CD4-positive, alpha-beta memory T cell (primary cell): ENCODE data around the gene AGPAT1. TPM values are rescaled to one million over a fixed set of nuclear protein-coding genes. Genes with fewer than 3 reads are reported as not detected.

Experiments
- CTCF ChIA-PET: fragments of 350-600 bp; sonication (Branson Sonifier 250); formaldehyde crosslinking; loops from one replicate; lab custom pipeline; 2021; ENCODE audit warnings: inconsistent platforms; ENCODE audit not compliant: partially characterized antibody; lab: Charles Lee
- POLR2A ChIA-PET: fragments of 350-600 bp; sonication (Branson Sonifier 250); formaldehyde crosslinking; loops from one replicate; lab custom pipeline; 2021; ENCODE audit not compliant: partially characterized antibody; lab: Charles Lee
- DNase-seq, 5 donors: peaks; one replicate each; pipeline versions ENCODE4 v3.0.0 to v3.0.0-alpha.2; 2020 to 2022; ENCODE audit warnings: mixed read lengths in 1 of 5
- H3K27ac ChIP-seq: one replicate; pipeline ENCODE4 v1.7.0; 2013; ENCODE audit warnings: low read depth, low read length
- H3K27me3 ChIP-seq: 2 replicates; pipeline ENCODE4 v1.7.0; 2013; ENCODE audit warnings: mild to moderate bottlenecking, low read length, moderate library complexity; ENCODE audit not compliant: insufficient read depth
- H3K36me3 ChIP-seq: 2 replicates; pipeline ENCODE4 v1.7.0; 2013; ENCODE audit warnings: mild to moderate bottlenecking, low read length, moderate library complexity; ENCODE audit not compliant: insufficient read depth
- H3K4me1 ChIP-seq: 2 replicates; pipeline ENCODE4 v1.7.0; 2013; ENCODE audit warnings: mild to moderate bottlenecking, low read length, moderate library complexity; ENCODE audit not compliant: insufficient read depth
- H3K4me3 ChIP-seq, 2 donors: one replicate each; pipeline ENCODE4 v1.7.0; 2013; ENCODE audit warnings: low read length in 2 of 2, mild to moderate bottlenecking in 1 of 2
- H3K9me3 ChIP-seq, 2 donors: one replicate each; pipeline ENCODE4 v1.7.0; 2013; ENCODE audit warnings: low read length in 2 of 2, control low read depth in 1 of 2; ENCODE audit not compliant: control insufficient read depth in 1 of 2
- H3K27ac Mint-ChIP-seq, 7 donors: one replicate each; pipeline ENCODE4 v1.8.0; 2020 to 2021; ENCODE audit warnings: mixed read lengths in 7 of 7, mild to moderate bottlenecking in 6 of 7, inconsistent platforms in 3 of 7, moderate library complexity in 3 of 7
- H3K27me3 Mint-ChIP-seq, 2 donors: one replicate each; pipeline ENCODE4 v1.8.0; 2020 to 2021; ENCODE audit warnings: mixed read lengths in 2 of 2
- H3K36me3 Mint-ChIP-seq, 2 donors: one replicate each; pipeline ENCODE4 v1.8.0; 2020 to 2021; ENCODE audit warnings: mixed read lengths in 2 of 2, inconsistent platforms in 1 of 2, mild to moderate bottlenecking in 1 of 2
- H3K4me1 Mint-ChIP-seq, 4 donors: one replicate each; pipeline ENCODE4 v1.8.0; 2020 to 2021; ENCODE audit warnings: mixed read lengths in 4 of 4, mild to moderate bottlenecking in 1 of 4
- H3K4me3 Mint-ChIP-seq, 8 donors: one replicate each; pipeline ENCODE4 v1.8.0; 2020 to 2021; ENCODE audit warnings: mixed read lengths in 8 of 8, mild to moderate bottlenecking in 7 of 8, moderate library complexity in 6 of 8, inconsistent platforms in 3 of 8
- H3K9me3 Mint-ChIP-seq, 8 donors: one replicate each; pipeline ENCODE4 v1.8.0; 2020 to 2021; ENCODE audit warnings: mixed read lengths in 8 of 8, mild to moderate bottlenecking in 5 of 8, inconsistent platforms in 3 of 8, moderate library complexity in 1 of 8
- intact Hi-C: fragments of 100-400 bp; cut with micrococcal nuclease; formaldehyde crosslinking; loops from one replicate; pipeline ENCODE4 v1.15.1; 2023
- microRNA-seq: library from miRNA; unstranded; fragments of <30 nt; microRNA quantifications from one replicate; pipeline ENCODE4 v1.2.0, GENCODE V29; 2021; ENCODE audit warnings: borderline replicate concordance, borderline number of aligned reads, borderline microRNAs expressed, mixed read lengths
- polyA plus RNA-seq, 2 donors: library from polyadenylated mRNA; unstranded; fragments of 300-500 nt; fragmentation: Illumina TruSeq; gene quantifications; one replicate each; pipeline ENCODE4 v1.2.3, GENCODE V29; 2021
- total RNA-seq, 2 experiments: library from RNA; stranded (reverse); gene quantifications; one replicate each; pipeline ENCODE4 v1.2.3, GENCODE V29; 2021

Gene AGPAT1
- total and polyA plus RNA-seq, 4 experiments from 2014 or later: 15.3 to 32.8 (median 24.3) TPM

GRCh38 chr6:32126880-32127279, 49.0 kb downstream of the AGPAT1 start:
- CTCF ChIA-PET: interaction anchor here (5.1 kb wide), 1 partner anchor 8 kb away, joined by 32 read pairs; no protein-coding TSS in a partner anchor
- H3K4me1 Mint-ChIP-seq: peaks cover 35 to 58% (median 48%) of the 10 kb centered on the region in 4 donors
- peaks cover 28 to 49% of the 10 kb centered on the region in 2 donors for H3K36me3 Mint-ChIP-seq
- peak overlapping the region; percentile 97 to 100 (median 99) for H3K4me3 Mint-ChIP-seq
- H3K9me3 Mint-ChIP-seq: peaks cover 0 to 3% (median 0%) of the 10 kb centered on the region in 8 donors
- H3K4me1 ChIP-seq: peaks cover 35% of the 10 kb centered on the region
- peak overlapping the region; percentile 89 to 99 (median 98) for H3K27ac Mint-ChIP-seq
- peak overlapping the region; percentile 83 for H3K27ac ChIP-seq
- DNase-seq: no peak
- H3K4me3 ChIP-seq: peak overlapping the region; percentile 74 to 87
- intact Hi-C loops: no loop called here
- H3K27me3 ChIP-seq: no peaks in the 10 kb centered on the region
- peaks cover 31% of the 10 kb centered on the region for H3K36me3 ChIP-seq
- peaks cover 0 to 2% of the 10 kb centered on the region in 2 donors for H3K27me3 Mint-ChIP-seq
- H3K9me3 ChIP-seq: no peaks in the 10 kb centered on the region
- POLR2A ChIA-PET: interaction anchor here (0.9 to 8.6 kb wide), 8 partner anchors 7 to 155 kb away, joined by 3 to 188 read pairs (median 9); partner anchors contain the start of genes AGPAT1, DXO, GPSM3 and PBX2

GRCh38 chr6:32123681-32124080, 52.2 kb downstream of the AGPAT1 start:
- H3K36me3 Mint-ChIP-seq: peaks cover 51 to 68% of the 10 kb centered on the region in 2 donors
- Histone ChIP-seq H3K27me3 (no peaks in the 10 kb centered on the region), H3K4me3 (no peak overlapping the region), H3K36me3 (peaks cover 56% of the 10 kb centered on the region), H3K9me3 (no peaks in the 10 kb centered on the region), H3K4me1 (peaks cover 31% of the 10 kb centered on the region), H3K27ac (no peak overlapping the region)
- CTCF ChIA-PET: no interaction called here
- DNase-seq: no peak
- peak overlapping the region in 1 of 8 donors; percentile 29 for H3K4me3 Mint-ChIP-seq
- H3K27ac Mint-ChIP-seq: peak overlapping the region in 2 of 7 donors; percentile 5 to 57
- peaks cover 30 to 54% (median 42%) of the 10 kb centered on the region in 4 donors for H3K4me1 Mint-ChIP-seq
- intact Hi-C loops: no loop called here
- H3K27me3 Mint-ChIP-seq: no peaks in the 10 kb centered on the region
- POLR2A ChIA-PET: interaction anchor here (0.6 kb wide), 2 partner anchors 52 to 312 kb away, joined by 3 read pairs; partner anchors contain the start of gene AGPAT1
- no peaks in the 10 kb centered on the region for H3K9me3 Mint-ChIP-seq

DNA sequence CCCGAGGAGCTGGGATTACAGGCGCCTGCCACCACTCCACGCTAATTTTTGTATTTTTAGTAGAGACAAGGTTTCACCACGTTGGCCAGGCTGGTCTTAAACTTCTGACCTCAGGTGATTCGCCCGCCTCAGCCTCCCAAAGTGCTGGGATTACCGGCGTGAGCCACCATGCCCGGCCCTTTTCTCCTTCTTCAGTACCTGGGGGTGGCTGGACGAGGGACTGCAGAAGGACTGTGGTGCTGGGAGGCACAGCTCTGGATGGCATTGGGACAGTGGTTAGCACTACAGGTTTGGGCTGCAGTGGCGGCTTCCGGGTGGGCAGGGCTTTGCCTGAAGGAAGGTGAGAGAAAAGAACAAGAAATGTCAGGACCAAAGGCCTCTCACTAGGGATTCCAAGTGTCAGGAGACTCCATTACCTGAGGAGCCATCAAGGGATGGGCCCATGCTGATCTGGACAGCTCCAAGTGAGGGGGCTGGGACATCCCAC, 55.3 kb downstream of the AGPAT1 start:
- DNase-seq: no peak
- Histone ChIP-seq H3K27me3 (no peaks in the 10 kb centered on the region), H3K36me3 (peaks cover 74% of the 10 kb centered on the region), H3K27ac (no peak overlapping the region), H3K4me3 (no peak overlapping the region), H3K9me3 (no peaks in the 10 kb centered on the region), H3K4me1 (peaks cover 8% of the 10 kb centered on the region)
- H3K27ac Mint-ChIP-seq: no peak overlapping the region
- H3K36me3 Mint-ChIP-seq: peaks cover 47 to 72% of the 10 kb centered on the region in 2 donors
- intact Hi-C loops: no loop called here
- peaks cover 9 to 26% (median 17%) of the 10 kb centered on the region in 4 donors for H3K4me1 Mint-ChIP-seq
- POLR2A ChIA-PET: interaction anchor here (1.6 to 3.5 kb wide), 2 partner anchors 8 to 75 kb away, joined by 9 to 20 read pairs; partner anchors contain the start of genes ATF6B and FKBPL
- H3K4me3 Mint-ChIP-seq: no peak overlapping the region
- H3K9me3 Mint-ChIP-seq: no peaks in the 10 kb centered on the region
- no peaks in the 10 kb centered on the region for H3K27me3 Mint-ChIP-seq
- CTCF ChIA-PET: interaction anchor here (0.7 to 4.3 kb wide), 2 partner anchors 8 to 75 kb away, joined by 3 to 32 read pairs; partner anchors contain the start of genes ATF6B and FKBPL

DNA sequence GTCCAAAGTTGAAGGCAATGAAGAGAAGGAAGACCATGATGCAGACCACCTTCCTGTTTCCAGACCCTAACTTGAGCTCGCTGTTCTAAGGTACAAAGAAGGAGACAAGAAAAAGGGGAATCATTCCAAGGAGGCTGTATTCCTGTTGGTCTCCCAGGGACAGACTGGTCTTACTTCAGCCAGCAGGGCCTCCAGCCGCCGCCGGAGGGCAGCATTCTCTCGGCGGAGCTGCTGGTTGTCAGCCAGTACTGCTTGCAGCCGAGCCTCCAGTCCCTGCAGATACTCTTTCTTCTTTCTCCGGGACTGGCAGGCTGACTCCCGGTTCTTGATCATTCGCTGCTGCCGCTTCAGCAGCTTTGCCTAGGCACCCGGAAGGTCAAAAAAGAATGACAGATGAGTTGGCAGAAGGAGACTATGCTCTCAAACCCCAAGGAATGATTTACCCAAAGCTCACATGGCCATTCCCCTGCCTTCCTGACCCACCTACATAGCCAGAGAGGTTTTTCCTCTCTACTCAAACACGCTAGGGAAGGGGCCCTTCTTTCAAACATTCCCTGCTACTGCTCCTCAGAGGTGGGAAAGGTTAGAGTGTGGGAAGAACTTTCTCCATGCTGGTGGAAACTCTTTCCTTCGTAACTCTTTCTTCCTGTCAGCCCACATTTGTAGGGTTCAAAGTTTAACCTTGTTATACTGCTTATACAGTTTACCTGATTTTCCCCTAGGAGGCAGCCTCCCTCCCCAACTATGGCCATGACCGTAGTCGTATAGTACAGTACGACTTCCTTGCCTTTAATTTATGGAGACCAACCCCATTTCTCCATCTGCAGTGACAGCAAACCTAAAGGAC, 56.9 kb downstream of the AGPAT1 start:
- H3K36me3 Mint-ChIP-seq: peaks cover 39 to 75% of the 10 kb centered on the region in 2 donors
- POLR2A ChIA-PET: interaction anchor here (0.6 to 3.5 kb wide), 8 partner anchors 10 to 77 kb away, joined by 3 to 20 read pairs (median 3); partner anchors contain the start of genes ATF6B, FKBPL and GPSM3
- intact Hi-C loops: loop anchor here (1.0 to 2.0 kb wide), 3 partner anchors 35 to 126 kb away; partner anchors contain the start of gene PPT2

More for the DNA sequence above, 56.9 kb downstream of the AGPAT1 start:
- Mint-ChIP-seq H3K4me3 (no peak overlapping the region), H3K4me1 (peaks cover 3 to 19% (median 11%) of the 10 kb centered on the region in 4 donors), H3K27me3 (no peaks in the 10 kb centered on the region), H3K9me3 (no peaks in the 10 kb centered on the region), H3K27ac (peak overlapping the region in 6 of 7 donors; percentile 47 to 90 (median 72))
- DNase-seq: peak in 4 of 5 donors; percentile 59 to 65 (median 63)
- no peak overlapping the region for H3K27ac ChIP-seq
- H3K36me3 ChIP-seq: peaks cover 69% of the 10 kb centered on the region
- peaks cover 8% of the 10 kb centered on the region for H3K4me1 ChIP-seq
- no peaks in the 10 kb centered on the region for H3K27me3 ChIP-seq
- H3K9me3 ChIP-seq: no peaks in the 10 kb centered on the region
- no peak overlapping the region for H3K4me3 ChIP-seq
- CTCF ChIA-PET: interaction anchor here (0.6 to 4.3 kb wide), 22 partner anchors 9 to 138 kb away, joined by 3 to 32 read pairs (median 4); partner anchors contain the start of genes AGPAT1, ATF6B, FKBPL and GPSM3

Small RNAs within 50 kb of the gene (microRNA-seq; reads per million reads assigned to microRNA genes)
- not detected for gene MIR6721
- gene MIR6833: not detected

Other genes with a start within 250 kb of the AGPAT1 start
- gene C2, start 248.4 kb downstream of the AGPAT1 start, total RNA-seq: 1 to 10 TPM; 2.1 to 3.2 TPM
- not detected for gene C2, start 248.4 kb downstream of the AGPAT1 start, polyA plus RNA-seq
- gene CFB, start 230.0 kb downstream of the AGPAT1 start, total RNA-seq: under 1 TPM in 1 of 2 experiments, not detected in 1; 0.64 TPM
- gene CFB, start 230.0 kb downstream of the AGPAT1 start, polyA plus RNA-seq: not detected
- gene NELFE, start 217.1 kb downstream of the AGPAT1 start, total RNA-seq: 10 to 100 TPM; 45.8 to 49.0 TPM
- 10 to 100 TPM; 67.0 to 78.5 TPM for gene NELFE, start 217.1 kb downstream of the AGPAT1 start, polyA plus RNA-seq
- 100 to 1,000 TPM; 117 to 119 TPM for gene SKIC2, start 216.9 kb downstream of the AGPAT1 start, total RNA-seq
- gene SKIC2, start 216.9 kb downstream of the AGPAT1 start, polyA plus RNA-seq: 10 to 100 TPM; 21.8 to 23.0 TPM
- 10 to 100 TPM; 27.8 to 30.3 TPM for gene DXO, start 203.9 kb downstream of the AGPAT1 start, total RNA-seq
- gene DXO, start 203.9 kb downstream of the AGPAT1 start, polyA plus RNA-seq: 10 to 100 TPM; 10.8 to 11.7 TPM
- gene C4A, start 194.0 kb downstream of the AGPAT1 start, total RNA-seq: 1 to 10 TPM; 6.7 to 9.8 TPM
- gene C4A, start 194.0 kb downstream of the AGPAT1 start, polyA plus RNA-seq: under 1 TPM in 1 of 2 donors, not detected in 1; 0.17 TPM
- 1 to 10 TPM; 5.0 to 5.8 TPM for gene C4B, start 161.3 kb downstream of the AGPAT1 start, total RNA-seq
- gene C4B, start 161.3 kb downstream of the AGPAT1 start, polyA plus RNA-seq: under 1 TPM in 1 of 2 donors, not detected in 1; 0.36 TPM
- gene CYP21A2, start 137.7 kb downstream of the AGPAT1 start, total RNA-seq: under 1 TPM; 0.39 to 0.61 TPM
- gene CYP21A2, start 137.7 kb downstream of the AGPAT1 start, polyA plus RNA-seq: not detected
- 10 to 100 TPM; 16.5 to 22.4 TPM for gene TNXB, start 66.7 kb downstream of the AGPAT1 start, total RNA-seq
- gene TNXB, start 66.7 kb downstream of the AGPAT1 start, polyA plus RNA-seq: under 1 TPM in 1 of 2 donors, not detected in 1; 0.31 TPM
- gene ATF6B, start 47.8 kb downstream of the AGPAT1 start, total RNA-seq: 100 to 1,000 TPM; 151 to 154 TPM
- gene ATF6B, start 47.8 kb downstream of the AGPAT1 start, polyA plus RNA-seq: 10 to 100 TPM; 11.4 to 27.7 TPM
- 1 to 10 TPM; 2.2 to 2.8 TPM for gene FKBPL, start 45.8 kb downstream of the AGPAT1 start, total RNA-seq
- gene FKBPL, start 45.8 kb downstream of the AGPAT1 start, polyA plus RNA-seq: 1 to 10 TPM; 2.0 to 3.0 TPM
- gene PRRT1, start 24.1 kb downstream of the AGPAT1 start, total RNA-seq: 1 to 10 TPM; 1.5 to 1.9 TPM
- under 1 TPM in 1 of 2 donors, not detected in 1; 0.60 TPM for gene PRRT1, start 24.1 kb downstream of the AGPAT1 start, polyA plus RNA-seq
- 10 to 100 TPM; 12.7 to 15.4 TPM for gene PPT2, start 21.9 kb downstream of the AGPAT1 start, total RNA-seq
- gene PPT2, start 21.9 kb downstream of the AGPAT1 start, polyA plus RNA-seq: 1 to 10 TPM; 3.8 TPM
- 10 to 100 TPM; 16.6 TPM for gene EGFL8, start 11.5 kb downstream of the AGPAT1 start, total RNA-seq
- under 1 TPM in 1 of 2 donors, not detected in 1; 0.23 TPM for gene EGFL8, start 11.5 kb downstream of the AGPAT1 start, polyA plus RNA-seq
- gene RNF5, start 2.3 kb upstream of the AGPAT1 start, total RNA-seq: 10 to 100 TPM; 44.2 to 47.7 TPM
- 100 to 1,000 TPM; 102 to 129 TPM for gene RNF5, start 2.3 kb upstream of the AGPAT1 start, polyA plus RNA-seq
- 10 to 100 TPM; 74.8 to 77.3 TPM for gene AGER, start 8.2 kb upstream of the AGPAT1 start, total RNA-seq
- under 1 TPM in 1 of 2 donors, not detected in 1; 0.62 TPM for gene AGER, start 8.2 kb upstream of the AGPAT1 start, polyA plus RNA-seq
- gene PBX2, start 14.1 kb upstream of the AGPAT1 start, total RNA-seq: 100 to 1,000 TPM; 188 to 192 TPM
- gene PBX2, start 14.1 kb upstream of the AGPAT1 start, polyA plus RNA-seq: 1 to 10 TPM in 1 of 2 donors, under 1 TPM in 1; 0.57 to 1.8 TPM
- gene GPSM3, start 16.6 kb upstream of the AGPAT1 start, total RNA-seq: 100 to 1,000 TPM; 309 to 313 TPM
- gene GPSM3, start 16.6 kb upstream of the AGPAT1 start, polyA plus RNA-seq: 100 to 1,000 TPM; 110 to 165 TPM
- 1 to 10 TPM in 1 of 2 experiments, under 1 TPM in 1; 0.35 to 1.2 TPM for gene NOTCH4, start 48.0 kb upstream of the AGPAT1 start, total RNA-seq
- gene NOTCH4, start 48.0 kb upstream of the AGPAT1 start, polyA plus RNA-seq: under 1 TPM in 1 of 2 donors, not detected in 1; 0.70 TPM
- not detected for gene TSBP1, start 195.8 kb upstream of the AGPAT1 start, total RNA-seq
- gene TSBP1, start 195.8 kb upstream of the AGPAT1 start, polyA plus RNA-seq: not detected
- not detected for gene BTNL2, start 231.1 kb upstream of the AGPAT1 start, total RNA-seq
- gene BTNL2, start 231.1 kb upstream of the AGPAT1 start, polyA plus RNA-seq: not detected